ENCODE results near the gene PCDHGA10. TPM values are rescaled to one million over a fixed set of nuclear protein-coding genes. Genes with fewer than 3 reads are reported as not detected.

PCDHGA10 gene
- total RNA-seq, result 1 to 10 TPM; 2.3 to 6.2 (median 4.3) TPM

DNA sequence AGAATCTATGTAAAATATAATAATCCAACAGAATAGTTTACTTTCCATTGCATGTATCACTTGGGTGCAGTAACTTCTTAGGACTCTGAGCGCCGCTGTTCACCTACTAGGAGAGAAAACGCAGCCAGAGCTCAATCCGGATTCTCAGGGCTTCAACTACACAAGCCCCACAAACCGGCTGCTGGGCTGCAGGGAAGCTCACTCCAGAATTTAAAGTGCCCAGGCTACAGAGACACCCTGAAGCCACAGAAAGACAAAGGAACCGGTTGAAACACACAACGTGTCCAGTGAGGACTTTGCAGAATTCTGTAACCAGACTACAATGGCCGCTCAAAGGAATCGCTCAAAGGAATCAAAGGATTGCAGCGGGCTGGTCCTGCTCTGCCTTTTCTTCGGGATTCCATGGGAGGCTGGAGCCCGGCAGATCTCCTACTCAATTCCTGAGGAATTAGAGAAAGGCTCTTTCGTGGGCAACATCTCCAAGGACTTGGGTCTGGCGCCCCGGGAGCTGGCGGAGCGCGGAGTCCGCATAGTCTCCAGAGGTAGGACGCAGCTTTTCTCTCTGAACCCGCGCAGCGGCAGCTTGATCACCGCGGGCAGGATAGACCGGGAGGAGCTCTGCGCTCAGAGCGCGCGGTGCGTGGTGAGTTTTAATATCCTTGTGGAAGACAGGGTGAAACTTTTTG is at the start of gene PCDHGA10:
Gene PCDHGA10 (plus strand): TSS at position 134 of the 686 bp plus-strand sequence. CDS start 189 bp downstream, at position 323.
- Histone ChIP-seq H3K27me3 (no peaks in the 10 kb centered on the region), H3K4me3 (peak within 1 kb of the TSS; percentile 24 to 41 (median 32)), H3K4me1 (peaks cover 0 to 7% (median 0%) of the 10 kb centered on the region in 4 donors), H3K36me3 (peaks cover 0 to 6% (median 2%) of the 10 kb centered on the region in 4 donors), H3K9me3 (peaks cover 11 to 98% (median 92%) of the 10 kb centered on the region in 4 donors), H3K27ac (replicated peaks in 1 of 4) (no peak within 1 kb of the TSS)
- DNase-seq (ENCODE audit: extremely low spot score), result no peak
- intact Hi-C loops (cut with DNase I), result loop anchor here (10.0 kb wide), 1 partner anchor 112 kb away; no protein-coding TSS in a partner anchor
- TF ChIP-seq, protein P1, sequence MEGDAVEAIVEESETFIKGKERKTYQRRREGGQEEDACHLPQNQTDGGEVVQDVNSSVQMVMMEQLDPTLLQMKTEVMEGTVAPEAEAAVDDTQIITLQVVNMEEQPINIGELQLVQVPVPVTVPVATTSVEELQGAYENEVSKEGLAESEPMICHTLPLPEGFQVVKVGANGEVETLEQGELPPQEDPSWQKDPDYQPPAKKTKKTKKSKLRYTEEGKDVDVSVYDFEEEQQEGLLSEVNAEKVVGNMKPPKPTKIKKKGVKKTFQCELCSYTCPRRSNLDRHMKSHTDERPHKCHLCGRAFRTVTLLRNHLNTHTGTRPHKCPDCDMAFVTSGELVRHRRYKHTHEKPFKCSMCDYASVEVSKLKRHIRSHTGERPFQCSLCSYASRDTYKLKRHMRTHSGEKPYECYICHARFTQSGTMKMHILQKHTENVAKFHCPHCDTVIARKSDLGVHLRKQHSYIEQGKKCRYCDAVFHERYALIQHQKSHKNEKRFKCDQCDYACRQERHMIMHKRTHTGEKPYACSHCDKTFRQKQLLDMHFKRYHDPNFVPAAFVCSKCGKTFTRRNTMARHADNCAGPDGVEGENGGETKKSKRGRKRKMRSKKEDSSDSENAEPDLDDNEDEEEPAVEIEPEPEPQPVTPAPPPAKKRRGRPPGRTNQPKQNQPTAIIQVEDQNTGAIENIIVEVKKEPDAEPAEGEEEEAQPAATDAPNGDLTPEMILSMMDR (IDR thresholded peaks at IDR 0.05), result peak; percentile 16 to 35 (median 27)
- no peak for TF ChIP-seq EP300 (IDR thresholded peaks at IDR 0.05)
- WGBS, result 29% methylated on average over 31 of the region's 31 CpGs

DNA sequence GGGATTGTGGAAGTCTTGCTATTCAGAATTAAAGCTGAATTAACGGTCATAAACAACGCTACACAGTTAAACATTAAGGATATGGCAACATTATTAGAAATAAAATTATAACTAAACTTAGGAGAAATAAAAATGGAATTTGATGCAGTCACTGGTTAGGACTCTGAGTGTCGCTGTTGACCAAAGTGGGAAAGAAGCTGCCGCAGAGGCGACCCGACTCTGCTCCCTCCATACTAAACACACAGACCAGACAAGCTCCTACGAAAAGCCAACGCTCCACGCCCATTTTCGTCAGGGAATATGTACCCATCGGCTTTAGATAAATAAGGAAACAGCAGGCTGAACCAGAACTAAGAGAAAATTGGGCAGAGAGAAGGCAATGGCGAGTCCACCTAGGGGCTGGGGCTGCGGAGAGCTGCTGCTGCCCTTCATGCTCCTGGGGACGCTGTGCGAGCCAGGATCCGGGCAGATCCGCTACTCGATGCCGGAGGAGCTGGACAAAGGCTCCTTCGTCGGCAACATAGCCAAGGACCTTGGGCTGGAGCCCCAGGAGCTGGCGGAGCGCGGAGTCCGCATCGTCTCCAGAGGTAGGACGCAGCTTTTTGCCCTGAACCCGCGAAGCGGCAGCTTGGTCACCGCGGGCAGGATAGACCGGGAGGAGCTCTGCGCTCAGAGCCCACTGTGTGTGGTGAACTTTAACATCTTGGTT is 48.7 kb upstream of the PCDHGA10 start, which contains the start of gene PCDHGA5:
Gene PCDHGA5 (plus strand): TSS at position 211 of the 709 bp plus-strand sequence. CDS start 169 bp downstream, at position 380.
- no peaks in the 10 kb centered on the region for H3K4me1 ChIP-seq
- no peak within 1 kb of the TSS for H3K27ac ChIP-seq (replicated peaks in 1 of 4)
- TF ChIP-seq EP300 (IDR thresholded peaks at IDR 0.05), result no peak
- no peak for TF ChIP-seq POLR2AphosphoS5 (IDR thresholded peaks at IDR 0.05)
- no peak for TF ChIP-seq POLR2A (IDR thresholded peaks at IDR 0.05; ENCODE audit: low read depth)
- TF ChIP-seq, protein P1 (IDR thresholded peaks at IDR 0.05), result peak in 1 of 3 experiments; percentile 3
- H3K9me3 ChIP-seq, result peaks cover 5 to 100% (median 97%) of the 10 kb centered on the region in 4 donors
- peak within 1 kb of the TSS; percentile 14 to 31 (median 28) for H3K4me3 ChIP-seq
- intact Hi-C loops (cut with DNase I), result no loop called here
- no peak for DNase-seq (ENCODE audit: extremely low spot score)
- WGBS, result 19% methylated on average over 31 of the region's 34 CpGs
- H3K36me3 ChIP-seq, result no peaks in the 10 kb centered on the region
- peaks cover 0 to 43% (median 0%) of the 10 kb centered on the region in 4 donors for H3K27me3 ChIP-seq

DNA sequence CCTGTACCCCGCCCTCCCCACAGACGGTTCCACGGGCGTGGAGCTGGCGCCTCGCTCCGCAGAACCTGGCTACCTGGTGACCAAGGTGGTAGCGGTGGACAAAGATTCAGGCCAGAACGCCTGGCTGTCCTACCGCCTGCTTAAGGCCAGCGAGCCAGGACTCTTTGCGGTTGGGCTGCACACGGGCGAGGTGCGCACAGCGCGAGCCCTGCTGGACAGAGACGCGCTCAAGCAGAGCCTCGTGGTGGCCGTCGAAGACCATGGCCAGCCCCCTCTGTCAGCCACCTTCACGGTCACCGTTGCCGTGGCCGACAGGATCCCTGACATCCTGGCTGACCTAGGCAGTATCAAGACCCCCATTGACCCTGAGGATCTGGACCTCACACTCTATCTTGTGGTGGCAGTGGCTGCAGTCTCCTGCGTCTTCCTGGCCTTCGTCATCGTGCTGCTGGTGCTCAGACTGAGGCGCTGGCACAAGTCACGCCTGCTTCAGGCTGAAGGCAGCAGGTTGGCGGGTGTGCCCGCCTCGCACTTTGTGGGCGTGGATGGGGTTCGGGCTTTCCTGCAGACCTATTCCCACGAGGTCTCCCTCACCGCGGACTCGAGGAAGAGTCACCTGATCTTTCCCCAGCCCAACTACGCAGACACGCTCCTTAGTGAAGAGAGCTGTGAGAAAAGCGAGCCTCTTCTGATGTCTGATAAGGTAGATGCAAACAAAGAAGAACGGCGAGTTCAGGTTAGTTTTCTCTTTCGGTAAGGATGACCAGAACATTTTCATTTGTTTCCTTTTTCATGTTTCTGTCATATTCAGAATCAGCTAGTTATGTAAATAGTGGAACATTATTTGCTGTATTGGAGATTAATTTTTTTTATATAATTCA is 46.5 kb upstream of the PCDHGA10 start:
- Histone ChIP-seq H3K27ac (replicated peaks in 1 of 4) (no peak overlapping the region), H3K9me3 (peaks cover 9 to 100% (median 97%) of the 10 kb centered on the region in 4 donors), H3K36me3 (no peaks in the 10 kb centered on the region), H3K4me1 (no peaks in the 10 kb centered on the region), H3K27me3 (peaks cover 0 to 38% (median 0%) of the 10 kb centered on the region in 4 donors), H3K4me3 (no peak overlapping the region)
- no peak for TF ChIP-seq POLR2AphosphoS5 (IDR thresholded peaks at IDR 0.05)
- TF ChIP-seq, protein P1 (IDR thresholded peaks at IDR 0.05), result no peak
- TF ChIP-seq EP300 (IDR thresholded peaks at IDR 0.05), result no peak
- no peak for TF ChIP-seq POLR2A (IDR thresholded peaks at IDR 0.05; ENCODE audit: low read depth)
- DNase-seq (ENCODE audit: extremely low spot score), result no peak
- WGBS, result 46% methylated on average over 16 of the region's 46 CpGs
- intact Hi-C loops (cut with DNase I), result no loop called here

DNA sequence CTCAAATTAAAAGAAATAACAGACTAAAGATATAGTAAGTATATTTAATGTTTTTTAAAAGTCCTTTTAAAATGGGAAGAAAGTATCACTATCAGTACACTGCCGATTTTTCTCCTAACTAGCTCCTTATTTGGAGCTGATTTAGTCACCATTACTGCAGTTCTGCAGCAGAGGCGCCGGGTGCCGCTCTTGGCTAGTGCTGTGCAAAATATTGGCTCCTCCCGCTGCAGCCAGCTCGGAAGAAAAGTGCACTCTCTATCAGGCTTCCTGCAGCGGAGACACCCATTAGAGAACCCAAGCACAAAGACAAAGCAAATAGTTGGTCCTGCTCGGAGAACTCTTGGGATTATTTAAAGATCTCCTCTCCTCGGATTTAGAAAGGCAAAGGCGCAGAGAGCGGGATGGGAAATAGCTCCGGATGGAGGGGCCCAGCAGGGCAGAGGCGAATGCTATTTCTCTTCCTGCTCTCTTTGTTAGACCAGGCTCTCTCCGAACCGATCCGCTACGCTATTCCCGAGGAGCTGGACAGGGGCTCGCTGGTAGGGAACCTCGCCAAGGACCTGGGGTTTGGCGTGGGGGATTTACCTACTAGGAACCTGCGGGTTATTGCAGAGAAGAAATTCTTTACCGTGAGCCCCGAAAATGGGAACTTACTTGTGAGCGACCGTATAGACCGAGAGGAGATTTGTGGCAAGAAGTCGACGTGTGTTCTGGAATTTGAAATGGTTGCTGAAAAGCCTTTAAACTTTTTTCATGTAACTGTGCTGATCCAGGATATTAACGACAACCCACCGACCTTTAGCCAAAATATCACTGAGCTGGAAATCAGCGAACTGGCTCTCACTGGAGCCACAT is 42.6 kb upstream of the PCDHGA10 start, which contains the start of gene PCDHGB3:
Gene PCDHGB3 (plus strand): TSS at position 249 of the 855 bp plus-strand sequence. CDS start 153 bp downstream, at position 402.
- intact Hi-C loops (cut with DNase I), result no loop called here
- Histone ChIP-seq H3K4me3 (peak within 1 kb of the TSS in 3 of 4 donors; percentile 6 to 40 (median 22)), H3K4me1 (peaks cover 0 to 7% (median 0%) of the 10 kb centered on the region in 4 donors), H3K9me3 (peaks cover 18 to 100% (median 100%) of the 10 kb centered on the region in 4 donors), H3K27me3 (peaks cover 0 to 13% (median 0%) of the 10 kb centered on the region in 4 donors), H3K27ac (replicated peaks in 1 of 4) (no peak within 1 kb of the TSS), H3K36me3 (no peaks in the 10 kb centered on the region)
- 24% methylated on average over 32 of the region's 32 CpGs for WGBS
- no peak for DNase-seq (ENCODE audit: extremely low spot score)
- TF ChIP-seq POLR2A (IDR thresholded peaks at IDR 0.05; ENCODE audit: low read depth) (no peak), POLR2AphosphoS5 (IDR thresholded peaks at IDR 0.05) (no peak)
- TF ChIP-seq, protein P1 (IDR thresholded peaks at IDR 0.05), result peak in 2 of 3 experiments; percentile 20 to 22

All from esophagus muscularis mucosa (tissue), 4 donors.